Thyroid gland (tissue), 4 donors: ENCODE data around the gene KRT20.

Experiments used
- POLR2A ChIP-seq, 2 donors: fragments of 450-650 bp; IDR thresholded peaks; one replicate each; pipeline ENCODE4 v1.6.1; 2017; ENCODE audit warnings: antibody characterized with exemption in 2 of 2, mild to moderate bottlenecking in 2 of 2, moderate library complexity in 1 of 2
- TF ChIP-seq, protein P1 (sequence below), 6 experiments: fragments of 200-600 bp in 3 of 6; fragments of 450-650 bp in 3 of 6; sonication (generic) in 3 of 6; IDR thresholded peaks; one replicate each; pipeline ENCODE4 v1.5.1; 2016 to 2019; ENCODE audit warnings: antibody characterized with exemption in 6 of 6, mild to moderate bottlenecking in 2 of 6, inconsistent platforms in 1 of 6, moderate library complexity in 1 of 6

DNA sequence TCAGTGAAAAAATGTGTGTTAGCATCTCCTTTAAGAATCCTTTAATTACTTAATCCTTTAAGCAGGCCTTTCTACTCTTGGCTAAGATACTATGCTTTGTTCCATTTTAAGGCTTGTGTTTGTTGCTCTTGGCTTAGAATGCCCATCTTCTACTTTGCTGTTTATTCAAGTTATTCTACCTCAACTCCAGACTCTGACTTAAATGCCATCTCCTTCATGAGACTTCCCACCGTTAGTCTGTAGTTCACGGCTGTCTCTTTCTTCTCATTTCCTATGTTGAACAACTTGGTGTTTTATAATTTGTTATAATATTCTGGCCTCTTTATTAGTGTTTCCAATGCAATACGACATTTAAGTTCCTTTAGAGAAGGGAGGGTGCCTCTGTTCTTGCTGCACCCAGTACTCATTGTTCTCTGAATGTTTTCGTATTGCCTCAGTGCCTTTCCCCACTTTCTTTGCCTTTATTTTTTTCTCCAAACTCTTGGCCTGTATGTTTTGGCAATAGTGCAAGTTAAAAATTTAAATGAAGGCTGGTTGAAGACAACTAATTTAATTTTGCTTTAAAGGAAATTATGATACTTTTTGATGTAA is 56.5 kb downstream of the KRT20 start:
- TF ChIP-seq, protein P1, sequence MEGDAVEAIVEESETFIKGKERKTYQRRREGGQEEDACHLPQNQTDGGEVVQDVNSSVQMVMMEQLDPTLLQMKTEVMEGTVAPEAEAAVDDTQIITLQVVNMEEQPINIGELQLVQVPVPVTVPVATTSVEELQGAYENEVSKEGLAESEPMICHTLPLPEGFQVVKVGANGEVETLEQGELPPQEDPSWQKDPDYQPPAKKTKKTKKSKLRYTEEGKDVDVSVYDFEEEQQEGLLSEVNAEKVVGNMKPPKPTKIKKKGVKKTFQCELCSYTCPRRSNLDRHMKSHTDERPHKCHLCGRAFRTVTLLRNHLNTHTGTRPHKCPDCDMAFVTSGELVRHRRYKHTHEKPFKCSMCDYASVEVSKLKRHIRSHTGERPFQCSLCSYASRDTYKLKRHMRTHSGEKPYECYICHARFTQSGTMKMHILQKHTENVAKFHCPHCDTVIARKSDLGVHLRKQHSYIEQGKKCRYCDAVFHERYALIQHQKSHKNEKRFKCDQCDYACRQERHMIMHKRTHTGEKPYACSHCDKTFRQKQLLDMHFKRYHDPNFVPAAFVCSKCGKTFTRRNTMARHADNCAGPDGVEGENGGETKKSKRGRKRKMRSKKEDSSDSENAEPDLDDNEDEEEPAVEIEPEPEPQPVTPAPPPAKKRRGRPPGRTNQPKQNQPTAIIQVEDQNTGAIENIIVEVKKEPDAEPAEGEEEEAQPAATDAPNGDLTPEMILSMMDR (IDR thresholded peaks at IDR 0.05) = no peak
- no peak for TF ChIP-seq POLR2A (IDR thresholded peaks at IDR 0.05)
